ENCODE data around the gene CLIC5. TPM values are rescaled to one million over a fixed set of nuclear protein-coding genes. Genes with fewer than 3 reads are reported as not detected.
A peak's percentile ranks its signal among the peaks of the same experiment; 100 is the strongest.

CLIC5 gene
- polyA plus RNA-seq, 1 donor: 111 TPM

DNA sequence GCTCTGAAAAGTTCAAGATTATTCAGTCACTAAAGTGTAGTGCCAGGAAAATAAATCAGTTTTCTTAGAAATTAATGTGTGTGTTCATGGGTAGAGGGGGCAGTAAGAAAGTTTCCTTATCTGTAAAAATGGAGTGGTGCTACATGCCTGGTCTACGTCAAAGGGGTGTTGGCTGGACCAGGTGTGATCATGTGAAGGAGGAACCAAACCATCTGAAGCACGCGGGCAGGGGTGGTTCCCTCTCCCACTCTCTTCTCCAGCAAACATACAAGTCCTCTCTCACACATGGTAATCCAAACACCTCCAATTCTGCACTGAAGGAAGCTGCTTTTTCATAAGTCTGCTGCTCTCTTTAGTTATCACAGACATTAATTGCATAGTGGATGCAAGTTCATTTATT is 63.1 kb downstream of the CLIC5 start:
- no peaks in the 10 kb centered on the region for H3K4me1 ChIP-seq (ENCODE audit: control insufficient read depth, insufficient read depth, low read length)
- no peaks in the 10 kb centered on the region for H3K9me3 ChIP-seq (ENCODE audit: control insufficient read depth, low read depth, low read length)
- no peak overlapping the region for H3K4me3 ChIP-seq (ENCODE audit: low read length)
- no CpG with 5 or more reads among the region's 3 CpGs for WGBS (ENCODE audit: insufficient coverage, low lambda C conversion rate)
- no peak overlapping the region for H3K27ac ChIP-seq (ENCODE audit: low read length)
- no peak for DNase-seq
- no peaks in the 10 kb centered on the region for H3K27me3 ChIP-seq (ENCODE audit: control insufficient read depth, insufficient read depth, low read length)
- peaks cover 29% of the 10 kb centered on the region for H3K36me3 ChIP-seq (ENCODE audit: control insufficient read depth, insufficient read depth, low read length)

DNA sequence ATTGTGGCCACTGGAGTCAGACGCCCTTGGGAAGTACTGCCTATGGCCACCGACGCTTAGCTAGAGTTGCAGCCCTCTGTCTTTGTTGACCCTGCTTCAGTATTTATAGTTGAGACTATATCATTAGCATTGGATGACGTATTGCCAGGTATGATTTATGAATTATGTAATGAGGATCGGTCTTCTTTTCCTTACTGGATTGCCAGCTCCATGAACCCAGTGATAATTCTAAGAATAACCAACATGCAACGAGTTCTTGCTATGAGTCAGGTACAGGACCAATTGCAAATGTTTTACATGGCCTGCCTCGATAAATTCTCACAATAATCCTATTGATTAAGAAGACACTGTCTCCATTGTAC is 63.5 kb downstream of the CLIC5 start:
- Histone ChIP-seq H3K4me3 (ENCODE audit: low read length) (no peak overlapping the region), H3K27me3 (ENCODE audit: control insufficient read depth, insufficient read depth, low read length) (no peaks in the 10 kb centered on the region), H3K27ac (ENCODE audit: low read length) (no peak overlapping the region), H3K9me3 (ENCODE audit: control insufficient read depth, low read depth, low read length) (no peaks in the 10 kb centered on the region), H3K4me1 (ENCODE audit: control insufficient read depth, insufficient read depth, low read length) (no peaks in the 10 kb centered on the region), H3K36me3 (ENCODE audit: control insufficient read depth, insufficient read depth, low read length) (peaks cover 31% of the 10 kb centered on the region)
- no peak for DNase-seq
- 80% methylated on average over 2 of the region's 7 CpGs for WGBS (ENCODE audit: insufficient coverage, low lambda C conversion rate)

DNA sequence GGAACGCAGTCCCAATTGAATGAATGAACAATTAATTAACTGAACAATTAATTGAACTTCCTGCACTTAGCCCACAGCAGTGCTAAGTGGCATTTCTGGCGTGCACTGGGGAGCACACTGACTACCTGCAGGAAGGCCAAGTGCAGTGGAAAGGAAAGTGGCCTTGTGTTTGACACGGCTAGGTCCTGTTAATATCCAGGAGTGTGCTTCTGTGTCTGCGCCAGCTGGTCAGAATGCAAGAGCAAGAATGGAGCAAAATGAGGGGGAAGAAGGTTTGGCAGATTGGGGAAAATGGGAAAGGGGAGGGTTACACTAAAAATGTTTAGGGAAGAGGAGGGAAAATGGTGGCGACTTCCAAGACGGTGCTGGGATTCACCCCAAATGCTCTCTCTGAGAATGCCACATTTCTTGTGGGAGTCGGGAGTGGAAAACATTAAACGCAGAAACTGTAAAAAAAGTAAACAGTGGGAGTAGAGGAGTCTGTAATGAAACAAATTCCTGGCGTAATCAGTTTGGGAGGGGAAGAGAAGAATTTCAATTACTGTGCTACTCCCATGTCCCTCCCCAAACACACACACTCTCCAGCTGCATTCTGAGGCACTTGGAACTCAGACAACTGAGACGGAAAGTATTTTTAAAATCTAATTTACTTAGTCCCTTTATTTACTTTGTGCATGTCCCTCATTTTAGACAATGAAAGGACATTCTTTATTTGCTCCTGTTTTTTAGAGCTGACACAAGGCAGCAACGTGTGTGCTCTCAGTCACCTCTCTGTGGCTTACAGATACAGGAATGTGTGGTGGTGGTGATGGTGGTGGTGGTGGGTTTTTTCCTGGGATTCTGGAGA is 64.1 kb downstream of the CLIC5 start:
- H3K4me3 ChIP-seq (ENCODE audit: low read length): no peak overlapping the region
- no peaks in the 10 kb centered on the region for H3K4me1 ChIP-seq (ENCODE audit: control insufficient read depth, insufficient read depth, low read length)
- no peak for DNase-seq
- H3K36me3 ChIP-seq (ENCODE audit: control insufficient read depth, insufficient read depth, low read length): peaks cover 36% of the 10 kb centered on the region
- no peaks in the 10 kb centered on the region for H3K9me3 ChIP-seq (ENCODE audit: control insufficient read depth, low read depth, low read length)
- H3K27ac ChIP-seq (ENCODE audit: low read length): no peak overlapping the region
- 100% methylated on average over 1 of the region's 11 CpGs for WGBS (ENCODE audit: insufficient coverage, low lambda C conversion rate)
- no peaks in the 10 kb centered on the region for H3K27me3 ChIP-seq (ENCODE audit: control insufficient read depth, insufficient read depth, low read length)

DNA sequence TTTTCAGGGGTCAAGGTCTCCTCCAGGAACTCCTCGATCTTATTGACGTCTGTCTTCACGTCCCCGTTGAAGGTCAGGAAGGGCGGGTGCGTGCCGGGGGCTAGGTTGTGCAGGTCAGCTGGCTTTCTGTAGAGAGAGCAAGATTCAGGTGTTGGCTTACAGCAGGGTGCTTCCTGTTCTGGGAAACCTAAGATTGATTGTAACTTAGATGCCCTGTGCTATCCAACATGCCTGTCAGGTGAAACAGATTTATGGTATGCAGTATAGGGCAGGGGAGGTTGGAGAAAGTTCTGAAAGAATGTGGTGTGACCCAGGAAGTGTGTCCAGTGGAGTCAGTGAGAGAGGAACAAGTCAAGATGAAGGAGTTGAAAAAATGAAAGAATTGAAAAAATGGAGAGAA is 66.4 kb downstream of the CLIC5 start:
- no peaks in the 10 kb centered on the region for H3K4me1 ChIP-seq (ENCODE audit: control insufficient read depth, insufficient read depth, low read length)
- H3K27ac ChIP-seq (ENCODE audit: low read length): no peak overlapping the region
- H3K36me3 ChIP-seq (ENCODE audit: control insufficient read depth, insufficient read depth, low read length): peaks cover 35% of the 10 kb centered on the region
- no peak for DNase-seq
- WGBS (ENCODE audit: insufficient coverage, low lambda C conversion rate): no CpG with 5 or more reads among the region's 7 CpGs
- H3K9me3 ChIP-seq (ENCODE audit: control insufficient read depth, low read depth, low read length): no peaks in the 10 kb centered on the region
- no peaks in the 10 kb centered on the region for H3K27me3 ChIP-seq (ENCODE audit: control insufficient read depth, insufficient read depth, low read length)
- no peak overlapping the region for H3K4me3 ChIP-seq (ENCODE audit: low read length)

DNA sequence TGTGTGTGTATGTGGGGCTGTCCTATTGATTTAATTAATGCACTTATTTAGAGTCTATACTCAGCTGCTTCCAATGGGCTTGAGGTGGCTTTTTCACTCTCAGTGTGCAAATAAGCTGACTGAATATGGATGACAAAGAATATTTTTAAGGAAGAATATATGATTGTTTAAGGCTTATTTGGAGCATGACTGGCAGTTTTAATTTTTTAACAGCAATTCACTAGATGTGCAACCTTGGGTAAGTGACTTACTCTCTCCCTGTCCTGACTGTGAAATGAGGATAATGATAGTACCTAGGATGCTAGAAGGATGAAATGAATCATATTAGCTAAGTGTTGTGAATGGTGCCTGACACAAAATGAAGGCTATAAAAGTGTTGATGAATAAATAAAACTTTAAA is 67.9 kb downstream of the CLIC5 start:
- Histone ChIP-seq H3K9me3 (ENCODE audit: control insufficient read depth, low read depth, low read length) (no peaks in the 10 kb centered on the region), H3K36me3 (ENCODE audit: control insufficient read depth, insufficient read depth, low read length) (peaks cover 38% of the 10 kb centered on the region), H3K4me1 (ENCODE audit: control insufficient read depth, insufficient read depth, low read length) (no peaks in the 10 kb centered on the region), H3K4me3 (ENCODE audit: low read length) (no peak overlapping the region), H3K27ac (ENCODE audit: low read length) (no peak overlapping the region), H3K27me3 (ENCODE audit: control insufficient read depth, insufficient read depth, low read length) (no peaks in the 10 kb centered on the region)
- no peak for DNase-seq

DNA sequence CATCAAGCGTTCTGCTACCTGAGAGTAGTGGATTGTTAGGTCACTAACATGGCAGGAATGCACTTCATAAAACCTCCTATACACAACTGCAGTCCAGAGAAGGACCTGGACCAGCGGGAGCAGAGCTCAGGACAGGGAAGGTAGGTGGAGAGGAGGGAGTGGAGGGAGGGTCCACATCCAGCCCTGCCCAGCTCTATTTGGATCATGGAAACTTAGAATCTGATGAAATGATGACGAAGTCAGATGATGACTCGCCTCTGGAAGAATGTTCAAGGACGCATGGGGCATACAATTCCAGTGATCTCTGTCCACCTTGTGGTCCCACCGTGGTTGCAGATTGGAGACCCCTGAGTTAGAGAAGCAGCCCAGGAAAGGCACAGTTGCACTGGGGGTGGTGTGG is 68.8 kb downstream of the CLIC5 start:
- no peak overlapping the region for H3K27ac ChIP-seq (ENCODE audit: low read length)
- H3K36me3 ChIP-seq (ENCODE audit: control insufficient read depth, insufficient read depth, low read length): peaks cover 33% of the 10 kb centered on the region
- H3K27me3 ChIP-seq (ENCODE audit: control insufficient read depth, insufficient read depth, low read length): no peaks in the 10 kb centered on the region
- H3K4me1 ChIP-seq (ENCODE audit: control insufficient read depth, insufficient read depth, low read length): no peaks in the 10 kb centered on the region
- H3K4me3 ChIP-seq (ENCODE audit: low read length): no peak overlapping the region
- DNase-seq: no peak
- no peaks in the 10 kb centered on the region for H3K9me3 ChIP-seq (ENCODE audit: control insufficient read depth, low read depth, low read length)
- 100% methylated on average over 2 of the region's 6 CpGs for WGBS (ENCODE audit: insufficient coverage, low lambda C conversion rate)

DNA sequence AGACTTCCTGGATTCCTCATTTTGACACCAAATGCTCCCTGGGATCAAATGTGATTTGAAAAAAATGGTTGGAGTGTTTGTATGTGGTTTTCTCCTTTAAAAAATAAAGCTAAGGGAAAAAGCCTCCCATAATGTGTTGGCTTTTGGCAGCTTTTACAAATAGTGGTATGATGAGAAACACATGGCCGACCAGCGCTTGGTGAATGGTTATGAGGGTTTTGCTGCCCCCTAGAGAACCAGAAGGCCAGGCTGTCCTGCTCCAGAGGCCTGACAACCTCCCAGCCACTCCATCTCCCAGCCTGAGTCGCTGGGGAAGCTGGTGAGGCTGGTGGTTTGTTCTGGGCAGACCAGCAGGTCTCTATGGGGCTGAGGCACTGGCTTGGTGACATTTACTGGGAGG is 69.3 kb downstream of the CLIC5 start:
- Histone ChIP-seq H3K27me3 (ENCODE audit: control insufficient read depth, insufficient read depth, low read length) (no peaks in the 10 kb centered on the region), H3K4me3 (ENCODE audit: low read length) (no peak overlapping the region), H3K27ac (ENCODE audit: low read length) (no peak overlapping the region), H3K36me3 (ENCODE audit: control insufficient read depth, insufficient read depth, low read length) (peaks cover 29% of the 10 kb centered on the region), H3K9me3 (ENCODE audit: control insufficient read depth, low read depth, low read length) (no peaks in the 10 kb centered on the region), H3K4me1 (ENCODE audit: control insufficient read depth, insufficient read depth, low read length) (no peaks in the 10 kb centered on the region)
- DNase-seq: peak in 1 of 2 donors; percentile 35
- WGBS (ENCODE audit: insufficient coverage, low lambda C conversion rate): no CpG with 5 or more reads among the region's 3 CpGs

DNA sequence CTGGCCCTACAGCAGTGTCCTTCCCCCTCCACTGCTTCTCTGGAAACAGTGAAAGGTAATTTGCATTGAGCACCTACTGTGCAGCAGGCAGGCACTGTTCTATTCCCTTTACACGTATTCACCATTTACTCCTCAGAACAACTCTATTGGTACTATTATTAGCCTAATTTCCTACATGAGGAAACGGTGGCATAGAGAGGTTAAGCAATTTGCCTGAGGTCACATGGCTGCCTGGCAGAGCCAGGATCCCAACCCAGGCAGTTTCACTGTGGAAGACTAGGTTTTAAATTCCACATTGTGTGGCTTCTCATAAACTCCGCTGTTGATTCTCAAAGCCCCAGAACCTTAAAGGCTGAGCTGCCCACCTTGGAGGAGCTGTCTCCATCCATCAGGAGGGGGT is 72.7 kb downstream of the CLIC5 start:
- H3K27me3 ChIP-seq (ENCODE audit: control insufficient read depth, insufficient read depth, low read length): no peaks in the 10 kb centered on the region
- no peak overlapping the region for H3K27ac ChIP-seq (ENCODE audit: low read length)
- H3K9me3 ChIP-seq (ENCODE audit: control insufficient read depth, low read depth, low read length): no peaks in the 10 kb centered on the region
- no peak overlapping the region for H3K4me3 ChIP-seq (ENCODE audit: low read length)
- H3K4me1 ChIP-seq (ENCODE audit: control insufficient read depth, insufficient read depth, low read length): no peaks in the 10 kb centered on the region
- peaks cover 32% of the 10 kb centered on the region for H3K36me3 ChIP-seq (ENCODE audit: control insufficient read depth, insufficient read depth, low read length)
- DNase-seq: no peak
- WGBS (ENCODE audit: insufficient coverage, low lambda C conversion rate): no CpG with 5 or more reads among the region's 3 CpGs

DNA sequence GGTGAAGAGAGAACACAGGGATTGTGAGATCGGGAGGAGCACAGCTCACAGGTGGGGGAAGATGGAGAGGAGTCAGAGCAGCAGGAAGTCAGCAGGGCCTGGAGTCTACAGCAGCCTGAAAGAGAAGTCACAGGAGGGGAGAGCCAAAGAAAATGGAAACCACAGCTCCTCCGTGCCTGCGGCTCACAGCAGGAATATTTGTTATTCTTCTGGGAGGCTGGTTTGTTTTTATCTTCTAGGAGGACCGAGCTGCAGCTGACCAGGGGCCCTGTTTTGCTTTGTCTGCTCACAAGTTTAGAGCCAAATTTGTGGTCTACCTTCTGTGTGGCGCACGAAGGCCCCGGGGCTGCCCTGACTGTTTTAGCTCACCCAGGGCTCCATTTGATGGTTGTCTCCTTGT is 81.8 kb downstream of the CLIC5 start:
- no peak for DNase-seq
- no peaks in the 10 kb centered on the region for H3K27me3 ChIP-seq (ENCODE audit: control insufficient read depth, insufficient read depth, low read length)
- no peaks in the 10 kb centered on the region for H3K9me3 ChIP-seq (ENCODE audit: control insufficient read depth, low read depth, low read length)
- H3K4me1 ChIP-seq (ENCODE audit: control insufficient read depth, insufficient read depth, low read length): peaks cover 7% of the 10 kb centered on the region
- no peak overlapping the region for H3K4me3 ChIP-seq (ENCODE audit: low read length)
- H3K36me3 ChIP-seq (ENCODE audit: control insufficient read depth, insufficient read depth, low read length): peaks cover 20% of the 10 kb centered on the region
- no peak overlapping the region for H3K27ac ChIP-seq (ENCODE audit: low read length)
- WGBS (ENCODE audit: insufficient coverage, low lambda C conversion rate): no CpG with 5 or more reads among the region's 7 CpGs

DNA sequence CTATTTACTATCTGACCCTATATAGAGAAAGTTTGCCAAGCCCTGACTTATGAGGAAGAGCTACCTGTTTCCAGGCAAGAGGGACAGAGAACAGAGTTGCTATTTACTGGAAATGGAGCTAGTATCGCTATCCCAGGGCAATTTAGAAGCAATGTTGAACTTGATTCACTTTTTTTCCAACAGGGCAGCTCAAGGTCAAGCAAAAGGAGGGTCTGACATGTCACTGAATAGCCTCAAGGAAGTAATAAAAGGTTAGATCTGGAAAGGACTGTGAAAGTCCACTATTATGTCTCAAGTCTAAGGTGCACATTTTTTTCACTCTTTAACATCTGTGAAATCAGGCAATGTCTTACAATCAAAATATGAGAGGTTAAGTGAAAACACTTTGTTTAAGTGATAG is 84.4 kb downstream of the CLIC5 start:
- Histone ChIP-seq H3K36me3 (ENCODE audit: control insufficient read depth, insufficient read depth, low read length) (peaks cover 17% of the 10 kb centered on the region), H3K4me3 (ENCODE audit: low read length) (no peak overlapping the region), H3K27me3 (ENCODE audit: control insufficient read depth, insufficient read depth, low read length) (no peaks in the 10 kb centered on the region), H3K4me1 (ENCODE audit: control insufficient read depth, insufficient read depth, low read length) (peaks cover 7% of the 10 kb centered on the region), H3K27ac (ENCODE audit: low read length) (peak overlapping the region; percentile 59), H3K9me3 (ENCODE audit: control insufficient read depth, low read depth, low read length) (no peaks in the 10 kb centered on the region)
- peak; percentile 48 to 73 for DNase-seq
- no CpG with 5 or more reads among the region's 1 CpG for WGBS (ENCODE audit: insufficient coverage, low lambda C conversion rate)

DNA sequence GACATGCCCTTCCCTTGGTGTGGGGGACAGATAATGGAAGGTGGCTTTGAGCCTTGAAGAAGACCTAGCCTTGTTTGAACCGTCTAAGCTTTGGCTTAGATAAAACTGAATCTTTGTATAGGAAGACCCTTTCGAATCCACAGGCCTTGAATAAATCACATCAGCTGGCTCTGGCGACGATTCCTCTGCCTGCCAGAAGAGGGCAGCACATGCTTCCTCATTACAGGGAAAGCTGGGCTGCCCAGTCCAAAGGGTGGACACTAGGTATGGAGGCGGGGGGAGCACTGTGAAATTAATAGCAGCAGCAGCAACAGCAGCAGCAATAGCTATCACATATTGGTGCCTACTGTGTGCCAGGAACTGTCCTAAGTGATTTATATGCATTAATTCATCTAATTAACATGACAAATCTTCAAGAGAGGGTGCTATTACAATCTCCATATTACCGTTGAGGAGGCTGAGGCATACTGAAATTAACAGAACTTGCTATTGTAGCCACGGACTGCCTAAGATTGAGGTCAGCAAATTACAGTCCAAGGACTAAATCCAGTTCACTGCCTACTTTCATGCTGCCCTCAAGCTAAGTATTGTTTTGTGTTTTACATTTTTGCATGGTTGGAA is 85.1 kb downstream of the CLIC5 start:
- WGBS (ENCODE audit: insufficient coverage, low lambda C conversion rate): no CpG with 5 or more reads among the region's 7 CpGs
- H3K27ac ChIP-seq (ENCODE audit: low read length): peak overlapping the region; percentile 59
- no peaks in the 10 kb centered on the region for H3K9me3 ChIP-seq (ENCODE audit: control insufficient read depth, low read depth, low read length)
- H3K4me1 ChIP-seq (ENCODE audit: control insufficient read depth, insufficient read depth, low read length): peaks cover 7% of the 10 kb centered on the region
- H3K36me3 ChIP-seq (ENCODE audit: control insufficient read depth, insufficient read depth, low read length): peaks cover 16% of the 10 kb centered on the region
- DNase-seq: peak; percentile 50 to 57
- H3K27me3 ChIP-seq (ENCODE audit: control insufficient read depth, insufficient read depth, low read length): no peaks in the 10 kb centered on the region
- no peak overlapping the region for H3K4me3 ChIP-seq (ENCODE audit: low read length)

Data from large intestine (tissue), 3 donors.